HCT116 (cell line): Measurements from ENCODE around the gene HOMER2.

Source experiments
- EGR1 ChIP-seq: IDR thresholded peaks from 2 replicates; pipeline ENCODE4 v1.6.1; 2012; ENCODE audit warnings: low read depth
- EZH2 ChIP-seq: fragments of 200-600 bp; sonication (generic); IDR thresholded peaks from 2 replicates; pipeline ENCODE4 v1.6.1; 2017; ENCODE audit warnings: antibody characterized with exemption, mixed run types
- EZH2phosphoT487 ChIP-seq: fragments of 200-600 bp; IDR thresholded peaks from 2 replicates; pipeline ENCODE4 v1.6.1; 2018; ENCODE audit warnings: antibody characterized with exemption, borderline replicate concordance
- MAX ChIP-seq: IDR thresholded peaks from 2 replicates; pipeline ENCODE4 v1.6.1; 2012
- POLR2A ChIP-seq: IDR thresholded peaks from 2 replicates; pipeline ENCODE4 v1.7.0; 2011; ENCODE audit warnings: borderline replicate concordance; ENCODE audit not compliant: insufficient read depth, insufficient read length; ENCODE audit errors: extremely low read depth
- RAD21 ChIP-seq: IDR thresholded peaks from 2 replicates; pipeline ENCODE4 v1.6.1; 2012; ENCODE audit warnings: low read depth, mild to moderate bottlenecking
- YY1 ChIP-seq: IDR thresholded peaks from 2 replicates; pipeline ENCODE4 v1.6.1; 2011; ENCODE audit warnings: low read length, low read depth, moderate library complexity, mild to moderate bottlenecking; ENCODE audit not compliant: insufficient replicate concordance; ENCODE audit errors: extremely low read depth
- TF ChIP-seq, protein P1 (sequence below), 3 experiments: fragments of 200-600 bp in 1 of 3; sonication (generic) in 1 of 3; IDR thresholded peaks in 2 of 3; conservative IDR thresholded peaks in 1 of 3; 2 replicates each; pipeline ENCODE4 v1.5.1; 2012 to 2017; ENCODE audit warnings: low read depth in 2 of 3, low read length in 2 of 3, antibody characterized with exemption in 1 of 3, borderline replicate concordance in 1 of 3, control low read depth in 1 of 3, mild to moderate bottlenecking in 1 of 3, mixed read lengths in 1 of 3, mixed run types in 1 of 3, moderate library complexity in 1 of 3; ENCODE audit not compliant: insufficient read depth in 1 of 3

GRCh38 chr15:82992436-82992998, 40.0 kb upstream of the HOMER2 start:
- TF ChIP-seq, protein P1, sequence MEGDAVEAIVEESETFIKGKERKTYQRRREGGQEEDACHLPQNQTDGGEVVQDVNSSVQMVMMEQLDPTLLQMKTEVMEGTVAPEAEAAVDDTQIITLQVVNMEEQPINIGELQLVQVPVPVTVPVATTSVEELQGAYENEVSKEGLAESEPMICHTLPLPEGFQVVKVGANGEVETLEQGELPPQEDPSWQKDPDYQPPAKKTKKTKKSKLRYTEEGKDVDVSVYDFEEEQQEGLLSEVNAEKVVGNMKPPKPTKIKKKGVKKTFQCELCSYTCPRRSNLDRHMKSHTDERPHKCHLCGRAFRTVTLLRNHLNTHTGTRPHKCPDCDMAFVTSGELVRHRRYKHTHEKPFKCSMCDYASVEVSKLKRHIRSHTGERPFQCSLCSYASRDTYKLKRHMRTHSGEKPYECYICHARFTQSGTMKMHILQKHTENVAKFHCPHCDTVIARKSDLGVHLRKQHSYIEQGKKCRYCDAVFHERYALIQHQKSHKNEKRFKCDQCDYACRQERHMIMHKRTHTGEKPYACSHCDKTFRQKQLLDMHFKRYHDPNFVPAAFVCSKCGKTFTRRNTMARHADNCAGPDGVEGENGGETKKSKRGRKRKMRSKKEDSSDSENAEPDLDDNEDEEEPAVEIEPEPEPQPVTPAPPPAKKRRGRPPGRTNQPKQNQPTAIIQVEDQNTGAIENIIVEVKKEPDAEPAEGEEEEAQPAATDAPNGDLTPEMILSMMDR (IDR thresholded peaks at IDR 0.05 in 2 of 3, conservative IDR thresholded peaks at IDR 0.05 in 1 of 3; ENCODE audit: borderline replicate concordance in 1 of 3, insufficient read depth in 1 of 3, low read depth in 2 of 3, low read length in 2 of 3): no peak
- TF ChIP-seq MAX (no peak), EZH2 (no peak), RAD21 (no peak), POLR2A (no peak), EGR1 (no peak), EZH2phosphoT487 (no peak), YY1 (no peak)
